HG02885 (cell line): ENCODE data around the gene GPR157.
A peak's percentile ranks its signal among the peaks of the same experiment; 100 is the strongest.
"Not testable (repeated sequence)": the region's sequence is repeated elsewhere in the genome, so short reads cannot be mapped to it uniquely, and the experiment has no call there.

Experiments used
- ATAC-seq: cut with Tn5 transposase; IDR thresholded peaks from one replicate; pipeline ENCODE4 v1.9.1; 2021; ENCODE audit warnings: mild to moderate bottlenecking; ENCODE audit not compliant: unreplicated experiment, poor library complexity

GPR157 gene

DNA sequence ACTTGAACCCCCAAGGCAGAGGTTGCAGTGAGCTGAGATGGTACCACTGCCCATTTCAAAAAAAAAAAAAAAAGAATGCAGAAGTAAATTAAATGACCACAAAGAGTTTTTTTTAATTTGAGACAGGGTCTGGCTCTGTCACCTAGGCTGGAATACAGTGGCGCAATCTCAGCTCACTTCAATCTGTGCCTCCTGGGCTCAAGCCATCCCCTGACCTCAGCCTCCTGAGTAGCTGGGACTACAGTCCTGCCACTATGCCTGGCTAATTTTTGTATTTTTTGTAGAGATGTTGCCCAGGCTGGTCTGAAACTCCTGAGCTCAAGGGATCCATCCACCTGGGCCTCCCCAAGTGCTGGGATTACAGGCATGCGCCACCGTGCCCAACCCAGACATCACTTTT is 20.2 kb upstream of the GPR157 start:
- no peak for ATAC-seq

DNA sequence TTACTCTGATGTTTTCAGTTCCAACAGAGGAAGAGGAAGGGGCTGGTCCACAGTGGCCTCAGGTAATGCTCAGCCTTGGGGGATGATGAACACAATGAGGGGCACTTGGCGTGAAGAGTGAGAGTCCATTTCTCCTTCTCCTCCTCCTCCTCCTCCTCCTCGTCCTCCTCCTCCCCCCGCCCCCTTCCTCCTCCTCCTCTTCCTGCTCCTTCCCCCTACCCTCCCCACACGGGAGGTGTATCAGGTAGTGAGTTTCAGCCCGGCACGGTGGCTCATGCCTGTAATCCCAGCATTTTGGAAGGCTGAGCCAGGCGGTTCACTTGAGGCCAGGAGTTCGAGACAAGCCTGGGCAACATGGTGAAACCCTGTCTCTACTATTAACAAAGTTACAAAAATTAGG is 17.3 kb upstream of the GPR157 start:
- ATAC-seq = no peak

DNA sequence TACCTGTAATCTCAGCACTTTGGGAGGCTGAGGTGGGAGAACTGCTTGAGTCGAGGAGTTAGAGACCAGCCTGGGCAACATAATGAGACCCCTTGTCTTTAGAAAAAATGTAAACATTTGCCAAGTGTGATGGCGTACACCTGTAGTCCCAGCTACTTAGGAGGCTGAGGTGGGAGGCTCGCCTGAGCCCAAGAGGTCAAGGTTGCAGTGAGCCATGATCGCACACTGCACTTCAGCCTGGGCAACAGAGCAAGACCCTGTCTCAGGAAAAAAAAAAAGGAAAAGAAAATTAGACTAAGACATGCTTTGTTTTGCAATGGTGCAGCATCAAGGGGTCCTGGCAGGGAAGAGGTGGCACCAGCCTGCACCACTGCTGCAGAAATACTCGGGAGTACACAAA is 16.8 kb upstream of the GPR157 start:
- ATAC-seq = no peak

DNA sequence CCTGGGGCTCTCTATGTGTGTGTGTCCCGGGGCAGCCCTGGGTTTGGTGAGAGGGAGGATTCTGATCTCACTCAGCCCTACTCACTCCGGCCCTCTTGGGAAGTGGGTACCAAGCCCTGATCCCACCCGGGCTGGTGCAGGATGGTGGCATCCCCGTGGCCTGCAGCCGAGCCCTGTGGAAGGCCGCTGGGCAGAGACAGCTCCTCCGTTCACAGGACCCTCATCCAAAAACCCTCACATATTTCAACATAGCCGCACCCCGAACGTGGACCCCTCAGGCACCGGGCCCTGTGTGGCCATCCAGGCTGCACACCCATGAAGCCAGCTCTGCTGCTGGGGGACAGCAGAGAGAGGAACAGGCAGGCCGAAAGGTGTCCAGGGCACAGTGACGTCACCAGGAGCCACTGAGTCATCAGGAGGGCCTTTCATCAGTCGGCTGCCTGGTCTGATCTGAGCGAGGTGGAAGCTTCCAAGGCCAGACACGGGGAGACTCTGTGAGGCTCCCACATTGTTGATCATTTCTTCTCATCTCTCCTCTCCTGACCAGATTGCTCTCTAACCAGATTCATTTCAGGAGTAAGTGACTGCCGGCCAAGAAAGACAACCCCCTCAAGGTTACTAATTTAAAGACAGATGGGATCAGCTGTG is 16.2 kb upstream of the GPR157 start:
- no peak for ATAC-seq

DNA sequence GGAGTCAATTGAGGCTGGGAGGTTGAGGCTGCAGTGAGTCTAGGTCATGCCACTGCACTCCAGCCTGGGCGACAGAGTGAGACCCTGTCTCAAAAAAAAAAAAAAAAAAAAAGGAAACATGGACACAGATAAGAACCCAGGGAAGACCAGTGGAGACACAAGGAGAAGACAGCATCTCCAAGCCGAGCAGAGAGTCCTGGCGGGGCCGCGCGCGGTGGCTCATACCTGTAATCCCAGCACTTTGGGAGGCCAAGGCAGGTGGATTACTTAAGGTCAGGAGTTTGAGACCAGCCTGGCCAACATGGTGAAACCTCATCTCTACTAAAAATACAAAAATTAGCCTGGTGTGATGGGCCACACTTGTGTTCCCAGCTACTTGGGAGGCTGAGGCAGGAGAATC is 15.6 kb upstream of the GPR157 start:
- ATAC-seq = not testable (repeated sequence)

DNA sequence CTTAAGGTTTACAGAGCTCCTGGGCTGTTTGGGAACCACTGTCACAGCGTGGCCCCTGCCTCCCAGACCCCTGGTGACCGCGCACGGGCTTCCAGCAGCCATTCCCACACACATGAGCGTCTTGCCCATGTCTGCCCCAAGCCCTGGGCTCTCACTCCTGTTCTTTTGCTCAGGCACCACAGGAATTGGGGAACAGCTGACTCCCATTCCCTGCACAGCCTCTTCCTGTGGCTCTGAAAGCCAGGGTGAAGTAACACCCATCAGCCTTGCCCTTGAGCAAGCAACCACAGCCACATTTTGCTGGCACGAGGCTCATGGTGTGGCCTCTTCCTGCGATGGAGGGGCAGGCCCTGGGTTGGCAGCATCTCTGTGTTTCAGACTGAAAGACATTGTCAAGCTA is 14.3 kb upstream of the GPR157 start:
- no peak for ATAC-seq

DNA sequence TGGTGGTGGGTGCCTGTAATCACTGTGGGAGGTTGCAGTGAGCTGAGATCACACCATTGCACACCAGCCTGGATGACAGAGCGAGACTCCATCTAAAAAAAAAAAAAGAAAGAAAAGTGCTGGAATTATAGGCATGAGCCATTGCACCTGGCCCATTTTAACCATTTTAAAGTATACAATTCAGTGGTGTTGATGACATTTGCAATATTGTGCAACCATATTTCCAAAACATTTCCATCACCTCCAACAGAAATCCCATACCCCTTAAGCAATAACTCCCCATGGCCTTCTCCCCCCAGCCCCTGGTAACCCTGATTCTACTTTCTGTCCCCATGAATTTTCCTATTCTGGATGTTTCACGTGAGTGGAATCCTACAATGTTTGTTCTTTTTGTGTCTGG is 11.0 kb upstream of the GPR157 start:
- ATAC-seq = no peak

DNA sequence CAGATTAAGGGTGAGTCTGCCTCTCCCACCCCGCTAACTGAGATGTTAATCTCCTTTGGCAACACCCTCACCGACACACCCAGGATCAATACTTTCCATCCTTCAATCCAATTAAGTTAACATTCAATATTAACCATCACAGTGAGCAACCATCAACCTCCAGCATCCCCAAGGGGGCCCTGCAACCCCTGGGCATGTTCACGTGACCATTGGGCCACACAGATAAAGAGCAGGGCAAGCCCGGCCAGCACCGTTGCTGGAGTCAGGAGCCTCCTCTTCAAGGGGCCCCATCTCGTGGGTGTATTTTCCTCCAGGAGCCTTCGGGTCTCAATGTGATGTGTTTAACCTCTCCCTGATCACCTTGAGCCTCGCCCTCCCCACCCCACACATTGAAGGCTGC is 8.0 kb upstream of the GPR157 start:
- no peak for ATAC-seq

DNA sequence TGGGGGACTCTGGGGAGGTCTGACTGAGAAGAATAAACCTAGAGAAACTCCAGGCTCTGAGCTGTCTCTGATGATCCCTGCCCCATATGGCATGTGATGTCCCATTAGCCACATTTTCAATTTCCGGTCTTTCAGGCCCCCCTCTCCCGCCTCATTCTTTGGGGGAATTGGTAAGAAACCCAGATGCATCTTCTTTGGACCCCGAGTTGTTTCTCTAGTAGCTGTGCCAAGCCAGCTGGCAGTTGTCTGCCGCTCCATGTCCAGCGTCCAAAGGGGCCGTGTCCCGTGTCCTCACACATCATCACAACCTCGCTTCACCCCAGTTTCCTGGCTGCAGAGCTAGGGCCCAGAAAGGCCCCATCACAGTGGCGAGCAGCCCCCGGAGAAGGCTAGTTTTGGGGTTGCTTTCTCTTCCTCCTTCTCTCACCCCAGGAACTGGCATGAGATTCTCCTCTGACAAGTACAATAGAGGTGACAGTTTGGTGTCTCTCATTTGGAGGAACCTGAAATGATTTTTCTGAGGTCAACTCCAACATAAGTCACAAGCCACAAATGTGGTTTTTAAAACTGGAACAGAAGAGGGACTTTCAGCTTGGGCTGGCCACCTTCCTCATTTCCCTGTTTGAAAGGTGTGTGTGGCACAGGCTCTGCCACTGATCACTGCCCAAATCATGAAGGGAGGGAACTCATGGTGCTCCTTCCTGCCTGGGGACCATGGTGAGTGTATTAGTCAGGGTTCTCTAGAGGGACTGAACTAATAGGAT is 6.4 kb upstream of the GPR157 start:
- ATAC-seq = no peak

DNA sequence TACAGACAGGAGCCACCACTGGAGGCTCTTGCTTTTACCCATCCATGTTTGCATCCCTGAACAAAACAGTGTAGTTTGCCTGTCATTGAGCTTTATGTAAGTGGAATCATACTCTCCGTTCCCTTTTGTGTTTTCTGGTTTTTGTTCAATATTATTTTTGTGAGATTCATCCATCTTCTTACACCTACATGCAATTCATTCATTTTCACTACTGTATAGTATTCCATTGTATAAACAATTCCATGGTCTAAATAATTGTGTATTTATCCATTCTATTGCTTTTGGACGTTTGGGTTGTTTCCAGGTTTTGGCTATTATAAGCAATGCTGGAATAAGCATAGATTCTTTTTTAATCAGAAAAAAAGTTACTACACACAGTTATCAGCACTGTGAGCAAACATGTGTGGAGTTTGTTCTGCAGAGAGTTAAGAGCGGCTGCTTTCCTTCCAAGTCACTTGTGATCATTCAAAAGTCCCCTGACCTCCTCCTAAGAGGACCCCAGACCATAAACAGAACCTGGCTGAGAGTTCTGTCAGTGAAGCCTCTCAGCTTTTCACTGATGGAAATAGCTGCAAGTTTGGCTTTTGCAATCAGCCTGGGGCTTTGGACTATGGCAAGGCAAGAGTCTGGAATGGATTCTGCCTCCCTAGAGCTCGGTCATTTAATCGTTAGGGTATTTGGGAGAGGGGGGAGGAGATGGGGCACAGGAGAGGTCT is 5.1 kb upstream of the GPR157 start:
- no peak for ATAC-seq

DNA sequence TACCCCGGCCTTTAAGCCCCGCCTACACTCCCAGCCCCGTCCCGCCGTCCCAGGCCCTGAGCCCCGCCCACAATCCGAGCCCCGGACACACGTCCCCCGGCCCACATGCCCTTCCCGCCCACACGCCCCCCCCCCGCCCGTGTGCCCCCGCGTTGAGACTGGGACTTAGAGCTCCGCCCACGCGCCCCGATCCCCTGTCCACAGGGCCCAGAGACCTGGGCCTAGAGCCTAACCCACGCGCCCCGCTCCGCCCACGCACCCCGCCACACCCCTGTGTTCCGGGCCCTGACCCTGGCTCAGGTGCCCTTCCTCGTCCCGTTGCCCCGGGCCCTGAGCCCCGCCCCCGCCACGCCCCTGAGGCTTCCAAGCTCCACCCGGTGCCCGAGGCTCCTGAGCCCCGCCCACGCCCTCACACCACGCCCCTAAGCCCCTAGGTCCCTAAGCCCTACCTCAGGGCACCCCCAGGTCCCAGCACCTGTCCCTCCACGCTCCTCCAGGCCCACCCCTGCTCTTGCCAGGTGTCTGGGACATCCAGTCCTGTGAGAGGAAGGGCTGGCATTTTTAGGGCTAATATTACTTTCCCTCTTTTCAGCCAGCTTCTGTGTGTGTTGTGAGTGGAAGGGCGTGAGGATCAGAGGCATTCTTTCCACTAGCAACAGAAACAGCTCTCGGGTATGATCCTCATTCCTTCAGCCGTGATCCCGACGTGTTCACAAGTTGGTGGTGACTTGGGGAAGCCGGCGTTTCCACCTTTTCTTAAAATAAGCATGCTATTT is 552 bp upstream of the GPR157 start:
- peak; percentile 72 for ATAC-seq

DNA sequence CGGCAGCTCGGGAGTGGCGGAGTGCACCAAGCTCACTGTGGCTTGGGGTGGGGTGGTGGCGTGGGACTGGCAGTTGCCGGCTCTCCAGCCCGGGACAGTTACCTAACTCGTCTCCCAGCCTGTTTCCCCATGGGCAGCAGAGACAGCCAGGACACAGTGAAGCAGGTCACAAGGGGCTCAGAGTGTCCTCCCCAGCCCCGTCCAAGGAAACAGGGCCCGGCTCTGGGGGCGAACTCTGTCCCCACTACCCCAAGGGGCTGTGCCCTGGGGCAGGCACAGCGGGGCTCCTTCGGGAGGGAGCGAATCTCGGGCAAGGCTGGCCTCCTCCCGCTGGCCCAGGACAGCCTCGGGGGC is 759 bp downstream of the GPR157 start:
- no peak for ATAC-seq

DNA sequence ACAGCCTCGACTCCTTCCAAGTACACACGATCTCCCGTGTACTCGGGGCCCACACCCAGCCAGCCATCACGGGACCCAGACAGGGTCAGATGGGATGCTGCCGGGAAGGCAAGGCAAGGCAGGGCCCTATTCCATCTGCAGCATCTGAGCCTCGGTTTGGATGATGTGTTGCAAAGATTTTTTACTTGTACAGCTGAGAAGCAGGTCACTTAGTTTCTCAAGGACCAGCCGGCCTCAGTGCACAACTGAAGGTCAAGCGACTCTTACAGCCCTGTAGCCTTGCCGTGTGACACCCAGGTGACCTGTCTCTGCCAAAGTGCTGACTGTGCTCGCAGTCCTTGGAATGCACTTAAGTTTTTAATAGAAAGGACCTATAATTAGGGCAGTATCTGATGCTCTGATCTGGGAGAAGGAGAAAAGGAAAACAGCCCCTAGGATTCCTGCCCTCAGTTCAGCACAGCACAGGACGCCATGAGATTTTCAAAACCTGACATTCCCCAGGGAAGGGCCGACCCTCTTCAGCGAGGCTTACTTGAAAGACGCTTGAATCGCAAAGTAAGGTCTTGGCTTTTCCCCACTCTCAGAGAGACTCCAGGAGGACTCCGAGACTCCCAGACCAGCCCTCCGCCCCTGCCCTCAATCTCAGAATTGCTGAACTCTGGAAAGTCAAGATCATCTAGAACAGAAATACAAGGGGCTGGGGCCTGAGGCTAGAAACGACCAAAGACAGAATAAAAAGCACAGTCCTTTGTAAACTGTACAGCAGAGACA is 1.3 kb downstream of the GPR157 start:
- ATAC-seq = no peak

DNA sequence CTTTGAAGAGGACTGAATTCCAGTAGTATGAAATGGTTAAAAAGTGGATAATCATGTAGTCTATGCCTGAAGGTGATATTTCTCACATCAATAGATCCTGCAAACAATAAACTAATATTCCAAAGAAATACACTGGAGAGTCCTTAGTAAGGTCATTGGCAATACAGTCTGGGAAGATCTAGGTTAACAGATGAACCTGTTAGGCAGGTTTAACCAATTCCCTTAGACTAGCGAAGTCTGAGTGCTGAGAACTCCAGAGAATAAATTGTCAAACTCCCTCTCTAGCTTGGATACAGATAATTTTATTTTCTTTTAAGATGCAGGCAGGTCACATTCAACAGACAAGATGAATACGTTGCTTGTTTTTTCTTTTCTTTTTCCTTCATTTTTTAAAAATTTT is 2.4 kb downstream of the GPR157 start:
- ATAC-seq = no peak

DNA sequence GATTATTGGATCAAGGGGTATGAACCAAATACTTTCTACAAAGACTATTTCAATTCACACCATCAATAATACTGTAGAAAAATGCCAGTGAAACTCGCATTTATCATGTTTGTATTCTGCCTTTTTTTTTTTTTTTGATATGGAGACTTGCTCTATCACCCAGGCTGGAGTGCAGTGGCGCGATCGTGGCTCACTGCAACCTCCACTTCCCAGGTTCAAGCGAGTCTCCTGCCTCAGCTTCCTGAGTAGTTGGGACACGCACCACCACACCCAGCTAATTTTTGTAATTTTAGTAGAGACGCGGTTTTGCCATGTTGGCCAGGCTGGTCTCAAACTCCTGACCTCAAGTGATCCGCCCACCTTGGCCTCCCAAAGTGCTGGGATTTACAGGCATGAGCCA is 3.1 kb downstream of the GPR157 start:
- ATAC-seq = not testable (repeated sequence)

DNA sequence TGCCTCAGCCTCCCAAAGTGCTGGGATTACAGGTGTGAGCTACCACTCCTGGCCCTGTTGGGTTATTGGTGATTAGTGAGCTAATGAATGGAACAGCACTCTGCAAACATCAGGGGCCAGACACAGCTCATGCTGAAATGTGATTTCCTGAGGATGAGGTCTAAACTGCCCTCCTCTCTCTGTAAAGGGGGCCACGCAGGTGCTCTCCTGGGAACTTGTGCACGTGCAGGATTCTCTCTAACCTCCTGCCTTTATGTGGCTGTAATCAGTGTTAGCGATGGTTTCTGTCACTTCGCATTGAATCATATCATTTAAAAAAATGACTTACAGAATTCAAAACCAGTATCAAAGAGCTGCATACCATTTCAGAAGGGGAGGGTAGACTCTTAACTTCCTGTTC is 3.6 kb downstream of the GPR157 start:
- no peak for ATAC-seq

DNA sequence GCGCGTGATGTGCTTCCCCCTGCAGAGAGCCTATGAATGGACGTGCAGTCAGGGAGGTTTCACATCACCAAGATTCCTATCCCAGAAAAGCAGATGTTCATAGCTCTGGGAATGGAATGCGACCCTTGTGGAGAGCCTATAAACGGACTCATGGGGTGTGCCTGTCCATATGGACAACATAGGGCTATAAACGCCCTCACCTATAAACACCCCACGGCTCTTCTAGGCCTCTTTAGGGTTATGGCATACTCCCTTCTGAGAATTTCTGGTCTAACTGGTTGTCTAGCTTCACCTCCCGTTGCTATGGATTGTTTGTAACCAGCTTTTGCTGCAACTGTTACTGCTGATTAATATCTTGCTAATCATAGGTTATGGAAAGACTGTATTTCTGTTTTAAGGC is 4.5 kb downstream of the GPR157 start:
- ATAC-seq = not testable (repeated sequence)

DNA sequence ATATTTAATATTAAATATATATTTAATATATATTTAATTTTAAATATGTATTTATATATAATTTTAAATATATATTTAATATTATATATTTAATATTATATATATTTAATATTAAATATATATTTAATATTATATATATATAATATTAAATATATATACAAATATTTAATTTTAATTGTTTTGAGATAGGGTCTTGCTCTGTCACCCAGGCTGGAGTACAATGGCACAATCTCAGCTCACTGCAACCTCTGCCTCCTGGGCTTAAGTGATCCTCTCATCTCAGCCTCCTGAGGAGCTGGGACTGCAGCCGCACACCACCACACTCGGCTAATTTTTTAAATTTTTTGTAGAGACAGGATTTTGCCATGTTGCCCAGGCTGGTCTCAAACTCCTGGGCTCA is 5.2 kb downstream of the GPR157 start:
- not testable (repeated sequence) for ATAC-seq

DNA sequence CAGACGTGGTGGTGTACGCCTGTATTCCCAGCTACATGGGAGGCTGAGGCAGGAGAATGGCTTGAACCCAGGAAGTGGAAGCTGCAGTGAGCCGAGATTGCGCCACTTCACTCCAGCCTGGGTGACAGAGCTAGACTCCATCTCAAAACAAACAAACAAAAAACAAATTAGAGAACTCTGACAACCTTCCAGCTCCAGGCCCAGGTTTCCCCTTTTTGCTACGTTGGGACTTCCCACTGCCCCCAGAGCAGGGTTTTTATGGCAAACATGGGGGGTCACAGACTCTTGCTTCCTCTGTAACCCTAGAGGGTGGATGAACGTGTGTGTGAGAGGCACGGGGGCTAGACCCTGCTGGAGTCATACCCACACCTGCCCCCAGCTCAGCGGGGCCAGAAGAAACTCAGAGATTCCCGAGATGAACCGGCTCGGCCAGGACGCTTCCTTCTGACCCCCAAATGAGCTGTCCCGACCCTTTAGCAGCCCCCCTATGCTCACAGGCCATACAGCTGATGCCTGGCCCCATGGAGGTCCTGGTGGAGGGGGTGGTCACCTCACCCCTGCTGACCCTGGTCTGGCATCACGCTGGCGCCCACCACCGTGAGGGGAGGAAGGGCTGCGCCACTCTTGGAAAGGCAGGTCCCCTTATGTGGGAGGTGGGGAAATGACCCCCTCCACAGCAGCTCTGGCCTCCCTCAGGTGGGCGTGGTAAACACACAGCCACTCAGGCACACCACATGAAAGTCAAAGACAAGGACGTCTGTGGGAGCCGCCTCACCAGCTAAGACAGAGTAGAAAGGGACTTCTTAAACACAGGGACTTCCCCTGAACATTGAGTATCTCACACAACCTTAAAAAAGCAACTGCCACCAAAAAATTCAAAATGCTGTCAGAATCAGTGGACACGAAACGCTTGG is 7.1 kb downstream of the GPR157 start:
- ATAC-seq = peak; percentile 77
